ENCODE data around the gene PGM5.

DNA sequence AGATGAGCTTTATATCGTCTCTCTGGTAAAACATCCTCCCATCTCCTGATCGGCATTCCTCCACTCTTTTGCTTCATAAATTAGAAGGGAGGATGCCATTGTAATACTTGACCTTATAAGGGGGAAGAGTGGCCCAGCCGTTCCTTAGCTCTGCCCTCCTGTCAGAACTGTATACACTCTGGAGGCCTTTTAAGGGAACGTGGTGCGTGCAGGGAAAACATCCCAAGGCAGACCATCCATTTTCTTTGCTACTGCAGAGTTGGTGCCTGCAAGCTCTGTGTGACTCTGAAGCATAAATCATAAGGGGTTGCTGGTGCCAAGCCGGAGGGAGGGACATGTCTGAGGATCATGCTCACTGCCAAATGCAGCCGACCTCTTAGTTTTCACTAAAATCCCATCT, 90.4 kb downstream of the PGM5 start:
- TF ChIP-seq, protein P1, sequence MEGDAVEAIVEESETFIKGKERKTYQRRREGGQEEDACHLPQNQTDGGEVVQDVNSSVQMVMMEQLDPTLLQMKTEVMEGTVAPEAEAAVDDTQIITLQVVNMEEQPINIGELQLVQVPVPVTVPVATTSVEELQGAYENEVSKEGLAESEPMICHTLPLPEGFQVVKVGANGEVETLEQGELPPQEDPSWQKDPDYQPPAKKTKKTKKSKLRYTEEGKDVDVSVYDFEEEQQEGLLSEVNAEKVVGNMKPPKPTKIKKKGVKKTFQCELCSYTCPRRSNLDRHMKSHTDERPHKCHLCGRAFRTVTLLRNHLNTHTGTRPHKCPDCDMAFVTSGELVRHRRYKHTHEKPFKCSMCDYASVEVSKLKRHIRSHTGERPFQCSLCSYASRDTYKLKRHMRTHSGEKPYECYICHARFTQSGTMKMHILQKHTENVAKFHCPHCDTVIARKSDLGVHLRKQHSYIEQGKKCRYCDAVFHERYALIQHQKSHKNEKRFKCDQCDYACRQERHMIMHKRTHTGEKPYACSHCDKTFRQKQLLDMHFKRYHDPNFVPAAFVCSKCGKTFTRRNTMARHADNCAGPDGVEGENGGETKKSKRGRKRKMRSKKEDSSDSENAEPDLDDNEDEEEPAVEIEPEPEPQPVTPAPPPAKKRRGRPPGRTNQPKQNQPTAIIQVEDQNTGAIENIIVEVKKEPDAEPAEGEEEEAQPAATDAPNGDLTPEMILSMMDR (IDR thresholded peaks at IDR 0.05) = no peak
- TF ChIP-seq POLR2A (IDR thresholded peaks at IDR 0.05) = no peak

Measured in uterus (tissue), 2 donors.